Measurements from ENCODE around the gene SP2. TPM values are rescaled to one million over a fixed set of nuclear protein-coding genes. Genes with fewer than 3 reads are reported as not detected.

SP2 gene
- total and polyA plus RNA-seq, 11 donors: 4.1 to 21.2 (median 16.0) TPM

- intact Hi-C loops (cut with DNase I): loop anchor here in 2 of 10 donors (5.0 to 10.0 kb wide), 2 partner anchors 131 to 157 kb away; partner anchors contain the start of gene SCRN2 (in 1 of the 2)
- no peak for ATAC-seq
- Histone ChIP-seq H3K36me3 (peaks cover 0 to 74% (median 66%) of the 10 kb centered on the region in 9 donors), H3K4me3 (no peak overlapping the region), H3K4me1 (peaks cover 0 to 21% (median 10%) of the 10 kb centered on the region in 12 donors), H3K9me3 (no peaks in the 10 kb centered on the region), H3K27me3 (no peaks in the 10 kb centered on the region), H3K27ac (no peak overlapping the region)
- TF ChIP-seq CTCF (IDR thresholded peaks at IDR 0.05): no peak
- TF ChIP-seq POLR2A (IDR thresholded peaks at IDR 0.05): no peak
- WGBS, 4 donors: 77 to 89% (median 84%) methylated on average over 15 of the region's 15 CpGs
- no peak for DNase-seq
Observed at GRCh38 chr17:47975189-47975822, 79.3 kb downstream of the SP2 start.

- H3K27ac ChIP-seq: no peak overlapping the region
- no peak for ATAC-seq
- H3K9me3 ChIP-seq: no peaks in the 10 kb centered on the region
- no peaks in the 10 kb centered on the region for H3K27me3 ChIP-seq
- TF ChIP-seq POLR2A (IDR thresholded peaks at IDR 0.05): no peak
- no peak for TF ChIP-seq CTCF (IDR thresholded peaks at IDR 0.05)
- WGBS, 4 donors: 88 to 95% (median 95%) methylated on average over 10 of the region's 10 CpGs
- no peak overlapping the region for H3K4me3 ChIP-seq
- no peak for DNase-seq
- intact Hi-C loops (cut with DNase I): loop anchor here in 2 of 10 donors (5.0 to 10.0 kb wide), 2 partner anchors 131 to 156 kb away; partner anchors contain the start of gene SCRN2 (in 1 of the 2)
- peaks cover 0 to 79% (median 71%) of the 10 kb centered on the region in 9 donors for H3K36me3 ChIP-seq
- peaks cover 0 to 24% (median 9%) of the 10 kb centered on the region in 12 donors for H3K4me1 ChIP-seq
Observed at GRCh38 chr17:47975823-47976205, 79.8 kb downstream of the SP2 start.

- no peak overlapping the region for H3K4me3 ChIP-seq
- DNase-seq: peak in 4 of 5 donors; percentile 49 to 62 (median 56)
- peaks cover 0 to 100% (median 91%) of the 10 kb centered on the region in 9 donors for H3K36me3 ChIP-seq
- intact Hi-C loops (cut with DNase I): loop anchor here in 8 of 10 donors (1.0 to 10.0 kb wide), 5 partner anchors 38 to 154 kb away; partner anchors contain the start of gene SCRN2 (in 1 of the 8)
- TF ChIP-seq POLR2A (IDR thresholded peaks at IDR 0.05) (no peak), CTCF (IDR thresholded peaks at IDR 0.05) (peak; percentile 56 to 76 (median 63))
- no peak overlapping the region for H3K27ac ChIP-seq
- peak in 3 of 4 donors; percentile 68 to 80 (median 77) for ATAC-seq
- peaks cover 0 to 30% (median 4%) of the 10 kb centered on the region in 12 donors for H3K4me1 ChIP-seq
- no peaks in the 10 kb centered on the region for H3K27me3 ChIP-seq
- H3K9me3 ChIP-seq: no peaks in the 10 kb centered on the region
- 14 to 26% (median 22%) methylated on average over 6 to 7 of the region's 7 CpGs for WGBS, 4 donors
Observed at GRCh38 chr17:47978324-47978723, 82.3 kb downstream of the SP2 start.

Other genes with a start within 250 kb of the SP2 start
- 100 to 1,000 TPM; 118 to 236 (median 192) TPM for gene KPNB1, start 246.3 kb upstream of the SP2 start, total RNA-seq
- 100 to 1,000 TPM in 1 of 2 donors, 10 to 100 TPM in 1; 30.7 to 136 TPM for gene KPNB1, start 246.3 kb upstream of the SP2 start, polyA plus RNA-seq
- 10 to 100 TPM; 11.3 to 24.8 (median 12.0) TPM for gene TBKBP1, start 202.1 kb upstream of the SP2 start, total RNA-seq
- 10 to 100 TPM; 14.8 to 23.8 TPM for gene TBKBP1, start 202.1 kb upstream of the SP2 start, polyA plus RNA-seq
- gene TBX21, start 163.0 kb upstream of the SP2 start, total RNA-seq: 1 to 10 TPM in 1 of 9 donors, under 1 TPM in 6, not detected in 2; 0.09 to 3.2 (median 0.28) TPM
- under 1 TPM; 0.07 to 0.15 TPM for gene TBX21, start 163.0 kb upstream of the SP2 start, polyA plus RNA-seq
- gene OSBPL7, start 74.4 kb upstream of the SP2 start, total RNA-seq: 1 to 10 TPM; 1.5 to 7.4 (median 5.8) TPM
- 1 to 10 TPM; 3.0 to 5.2 TPM for gene OSBPL7, start 74.4 kb upstream of the SP2 start, polyA plus RNA-seq
- gene MRPL10, start 64.7 kb upstream of the SP2 start, total RNA-seq: 10 to 100 TPM; 45.8 to 79.2 (median 63.2) TPM
- gene MRPL10, start 64.7 kb upstream of the SP2 start, polyA plus RNA-seq: 10 to 100 TPM; 43.8 to 64.5 TPM
- gene LRRC46, start 64.6 kb upstream of the SP2 start, total RNA-seq: under 1 TPM in 7 of 9 donors, not detected in 2; 0.22 to 0.44 (median 0.35) TPM
- gene LRRC46, start 64.6 kb upstream of the SP2 start, polyA plus RNA-seq: under 1 TPM; 0.17 to 0.23 TPM
- gene SCRN2, start 55.0 kb upstream of the SP2 start, total RNA-seq: 10 to 100 TPM; 29.4 to 42.9 (median 33.9) TPM
- gene SCRN2, start 55.0 kb upstream of the SP2 start, polyA plus RNA-seq: 10 to 100 TPM; 17.5 to 58.5 TPM
- gene SP6, start 45.1 kb upstream of the SP2 start, total RNA-seq: under 1 TPM in 7 of 9 donors, not detected in 2; 0.12 to 0.88 (median 0.32) TPM
- 1 to 10 TPM in 1 of 2 donors, under 1 TPM in 1; 0.19 to 2.5 TPM for gene SP6, start 45.1 kb upstream of the SP2 start, polyA plus RNA-seq
- 10 to 100 TPM; 24.2 to 45.0 (median 36.1) TPM for gene PNPO, start 45.3 kb downstream of the SP2 start, total RNA-seq
- gene PNPO, start 45.3 kb downstream of the SP2 start, polyA plus RNA-seq: 10 to 100 TPM; 12.6 to 16.1 TPM
- 1 to 10 TPM in 1 of 9 donors, not detected in 8; 2.7 TPM for gene PRR15L, start 61.6 kb downstream of the SP2 start, total RNA-seq
- under 1 TPM in 1 of 2 donors, not detected in 1; 0.04 TPM for gene PRR15L, start 61.6 kb downstream of the SP2 start, polyA plus RNA-seq
- 10 to 100 TPM; 41.2 to 80.9 (median 53.6) TPM for gene CDK5RAP3, start 74.9 kb downstream of the SP2 start, total RNA-seq
- gene CDK5RAP3, start 74.9 kb downstream of the SP2 start, polyA plus RNA-seq: 10 to 100 TPM; 53.8 to 56.6 TPM
- gene COPZ2, start 141.6 kb downstream of the SP2 start, total RNA-seq: 10 to 100 TPM; 35.4 to 64.3 (median 54.8) TPM
- 10 to 100 TPM; 13.2 to 48.2 TPM for gene COPZ2, start 141.6 kb downstream of the SP2 start, polyA plus RNA-seq
- gene NFE2L1, start 152.1 kb downstream of the SP2 start, total RNA-seq: 1,000 to 10,000 TPM in 1 of 9 donors, 100 to 1,000 TPM in 8; 375 to 1,055 (median 606) TPM
- 100 to 1,000 TPM; 254 to 385 TPM for gene NFE2L1, start 152.1 kb downstream of the SP2 start, polyA plus RNA-seq
- gene CBX1, start 205.2 kb downstream of the SP2 start, total RNA-seq: 10 to 100 TPM; 28.5 to 43.8 (median 37.9) TPM
- 10 to 100 TPM; 24.6 to 51.7 TPM for gene CBX1, start 205.2 kb downstream of the SP2 start, polyA plus RNA-seq
- 10 to 100 TPM in 7 of 9 donors, 1 to 10 TPM in 2; 8.5 to 25.0 (median 11.3) TPM for gene SNX11, start 211.5 kb downstream of the SP2 start, total RNA-seq
- gene SNX11, start 211.5 kb downstream of the SP2 start, polyA plus RNA-seq: 10 to 100 TPM in 1 of 2 donors, 1 to 10 TPM in 1; 5.2 to 30.8 TPM